ENCODE results near the gene ATP2B2.
A peak's percentile ranks its signal among the peaks of the same experiment; 100 is the strongest.
"Not testable (repeated sequence)": the region's sequence is repeated elsewhere in the genome, so short reads cannot be mapped to it uniquely, and the experiment has no call there.

Gene ATP2B2

DNA sequence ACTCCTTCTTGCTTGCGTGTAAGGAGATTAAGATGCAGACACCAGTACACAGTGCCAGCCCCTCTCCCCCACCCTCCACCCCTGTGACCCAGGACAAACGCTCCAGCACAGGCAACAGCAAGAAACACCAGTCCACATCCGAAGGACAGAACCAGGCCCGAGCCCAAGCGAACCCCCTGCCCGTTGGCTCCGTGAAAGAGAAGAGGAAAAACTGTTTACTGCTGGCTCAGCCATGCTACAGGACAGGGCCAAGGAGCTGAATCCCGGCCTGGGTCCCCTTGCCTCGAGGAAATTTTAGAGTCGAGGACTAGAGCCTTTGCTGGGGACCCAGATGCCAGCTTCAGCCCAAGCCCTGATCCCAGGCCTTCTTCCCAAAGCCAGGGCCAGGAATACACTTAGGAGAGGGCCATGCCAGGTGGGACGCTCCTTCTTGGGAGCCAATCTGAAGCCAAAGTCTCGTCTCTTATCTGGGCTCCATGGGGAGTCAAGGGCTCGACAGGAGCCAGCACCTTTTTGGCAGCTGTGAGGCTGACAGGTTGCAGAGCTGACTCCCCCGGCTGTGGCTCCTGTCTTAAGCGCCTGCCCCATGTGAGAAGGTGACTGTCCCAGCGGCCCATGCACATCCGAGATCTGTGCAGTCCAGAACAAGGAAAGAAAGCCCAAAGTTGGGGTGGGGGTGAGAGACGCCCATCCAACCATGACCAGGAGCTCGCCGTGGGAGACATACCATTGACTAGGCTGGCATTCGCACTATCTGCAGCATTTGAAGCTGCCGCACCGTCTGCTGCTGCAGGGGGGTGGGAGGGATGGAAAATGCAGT, 120.6 kb downstream of the ATP2B2 start:
- no peak for DNase-seq (ENCODE audit: low read depth in 3 of 3)

DNA sequence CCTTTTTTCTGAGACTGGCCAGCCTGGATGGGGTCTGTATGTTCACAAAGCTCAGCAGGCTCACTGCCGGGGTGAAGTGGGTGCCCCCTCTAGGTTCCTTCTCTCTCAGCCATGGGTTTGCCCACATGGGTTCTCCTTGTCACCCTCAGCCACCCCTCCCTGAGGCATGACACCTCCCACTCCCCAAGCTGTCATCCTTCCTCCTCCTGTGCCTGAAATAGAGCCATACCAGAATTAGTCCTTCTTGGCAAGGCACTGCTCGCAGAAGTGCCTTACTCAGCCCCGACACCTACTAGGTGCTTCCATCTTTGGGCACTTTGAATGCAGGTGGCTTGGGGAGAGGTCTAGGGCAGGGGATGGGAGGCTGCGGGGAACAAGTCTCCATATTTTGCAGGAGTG, 121.5 kb downstream of the ATP2B2 start:
- DNase-seq (ENCODE audit: low read depth in 3 of 3) = no peak

- DNase-seq (ENCODE audit: low read depth in 3 of 3) = no peak
These were observed 122.2 kb downstream of the ATP2B2 start for GRCh38 chr3:10382892-10383849.

GRCh38 chr3:10382445-10382844, 122.9 kb downstream of the ATP2B2 start:
- not testable (repeated sequence) for DNase-seq (ENCODE audit: low read depth in 3 of 3)

- DNase-seq (ENCODE audit: low read depth in 3 of 3) = no peak
These were observed 124.0 kb downstream of the ATP2B2 start for GRCh38 chr3:10381336-10381735.

GRCh38 chr3:10380906-10381305, 124.5 kb downstream of the ATP2B2 start:
- DNase-seq (ENCODE audit: low read depth in 3 of 3) = no peak

DNA sequence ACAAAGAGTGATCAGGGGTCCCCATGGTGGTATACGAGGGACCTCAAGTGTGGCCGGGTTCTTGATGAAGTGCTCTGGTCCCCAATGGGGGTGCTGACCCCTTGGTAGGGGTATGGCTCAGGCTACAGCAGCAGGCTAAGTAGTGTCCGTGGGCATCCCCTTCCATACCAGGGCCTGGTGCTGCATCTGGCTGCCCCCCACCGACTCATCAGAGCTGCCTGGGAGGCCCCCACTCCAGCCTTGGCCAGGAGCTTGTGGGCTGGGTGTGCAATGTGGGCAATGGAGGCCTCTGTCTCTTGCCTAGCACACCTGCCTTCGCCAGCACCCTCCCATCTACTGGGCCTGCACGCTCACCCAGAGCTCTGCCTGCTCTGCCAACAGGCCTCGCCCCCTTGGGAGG, 125.4 kb downstream of the ATP2B2 start:
- no peak for DNase-seq (ENCODE audit: low read depth in 3 of 3)

GRCh38 chr3:10379161-10379560, 126.2 kb downstream of the ATP2B2 start:
- DNase-seq (ENCODE audit: low read depth in 3 of 3) = no peak

- DNase-seq (ENCODE audit: low read depth in 3 of 3) = no peak
These were observed 126.6 kb downstream of the ATP2B2 start for GRCh38 chr3:10378742-10379141.

DNA sequence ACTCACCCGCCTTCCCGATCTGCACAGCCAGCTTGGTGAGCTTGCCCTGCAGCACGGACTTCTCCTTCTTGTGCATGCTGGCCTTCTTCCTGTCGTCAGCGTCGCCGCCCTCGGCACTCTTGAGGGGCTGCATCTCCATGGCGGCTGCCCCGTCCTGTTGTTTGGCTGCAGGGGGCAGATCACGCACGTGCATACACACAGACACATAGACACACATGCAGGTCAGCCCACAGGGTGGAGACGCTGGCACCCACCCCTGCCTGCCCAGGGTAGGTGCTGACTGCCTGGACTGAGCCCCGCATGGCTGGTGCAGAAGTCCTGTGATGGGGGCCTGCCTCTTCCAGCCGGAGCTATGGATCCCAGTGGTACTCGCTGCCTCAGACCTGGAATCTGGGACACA, 127.1 kb downstream of the ATP2B2 start:
- no peak for DNase-seq (ENCODE audit: low read depth in 3 of 3)

- DNase-seq (ENCODE audit: low read depth in 3 of 3) = no peak
These were observed 128.1 kb downstream of the ATP2B2 start for GRCh38 chr3:10377148-10377725.

DNA sequence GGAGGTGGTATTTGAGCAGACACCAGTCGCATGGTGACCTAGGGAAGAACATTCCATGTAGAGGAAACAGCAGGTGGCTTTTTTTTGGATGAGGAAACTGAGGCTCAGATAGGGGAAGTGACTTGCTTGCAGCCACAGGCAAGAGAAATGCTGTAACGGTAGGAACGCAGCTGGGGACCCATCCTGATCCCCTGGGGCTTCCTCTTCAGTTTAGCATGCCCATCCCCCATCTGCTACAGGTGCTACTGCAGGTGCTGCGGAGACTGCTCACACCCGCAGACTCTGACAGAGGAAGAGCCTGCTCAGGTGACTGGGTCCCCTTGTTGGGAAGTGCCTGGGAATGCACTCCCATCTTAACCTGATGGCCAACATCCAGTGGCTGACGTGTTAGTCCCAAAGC, 129.0 kb downstream of the ATP2B2 start:
- DNase-seq (ENCODE audit: low read depth in 3 of 3) = no peak

GRCh38 chr3:10375296-10376053, 129.9 kb downstream of the ATP2B2 start:
- DNase-seq (ENCODE audit: low read depth in 3 of 3) = no peak

GRCh38 chr3:10374311-10374710, 131.1 kb downstream of the ATP2B2 start:
- no peak for DNase-seq (ENCODE audit: low read depth in 3 of 3)

DNA sequence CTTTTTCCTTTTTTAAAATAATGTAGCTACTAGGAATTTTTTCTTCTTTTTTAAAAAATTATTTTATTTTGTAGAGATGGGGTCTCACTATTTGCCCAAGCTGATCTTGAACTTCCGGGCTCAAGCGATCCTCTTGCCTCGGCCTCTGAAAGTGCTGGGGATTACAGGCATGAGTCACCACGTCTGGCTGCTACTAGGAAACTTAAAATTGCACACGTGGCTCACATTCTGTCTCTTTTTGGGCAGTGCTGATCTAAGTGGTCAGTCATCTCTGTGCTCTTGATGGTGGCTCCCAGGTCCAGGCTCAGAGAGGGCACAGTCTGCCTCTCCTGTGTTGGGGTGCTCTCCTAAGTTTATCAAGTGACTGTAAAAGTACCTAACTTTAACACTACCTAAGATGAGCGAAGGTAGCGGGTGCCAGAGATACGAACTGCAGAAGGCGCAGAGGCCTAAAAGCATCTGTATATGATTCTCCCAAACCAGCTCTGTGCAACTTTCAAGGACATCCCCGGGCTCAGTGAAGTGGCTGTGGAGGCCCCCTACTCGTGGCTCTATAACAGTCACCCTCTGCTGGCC, 131.6 kb downstream of the ATP2B2 start:
- DNase-seq (ENCODE audit: low read depth in 3 of 3) = no peak

DNA sequence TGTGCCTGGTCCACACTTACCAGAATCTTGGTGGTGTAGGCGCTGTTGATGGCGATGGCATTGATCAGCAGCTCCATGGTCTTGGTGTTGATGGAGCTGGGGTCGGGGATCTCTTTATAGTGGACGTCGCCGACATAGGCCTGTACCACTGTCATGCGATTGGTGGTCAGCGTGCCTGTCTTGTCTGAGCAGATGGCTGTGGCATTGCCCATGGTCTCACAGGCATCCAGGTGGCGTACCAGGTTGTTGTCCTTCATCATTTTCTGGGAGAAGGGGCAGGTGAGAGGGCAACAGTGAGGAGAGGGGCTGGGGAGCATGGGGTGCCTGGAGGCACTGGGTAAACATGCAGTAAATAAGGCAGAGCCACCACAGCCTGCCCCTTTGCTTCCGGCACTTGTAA, 133.6 kb downstream of the ATP2B2 start:
- no peak for DNase-seq (ENCODE audit: low read depth in 3 of 3)

GRCh38 chr3:10371167-10371566, 134.2 kb downstream of the ATP2B2 start:
- no peak for DNase-seq (ENCODE audit: low read depth in 3 of 3)

DNA sequence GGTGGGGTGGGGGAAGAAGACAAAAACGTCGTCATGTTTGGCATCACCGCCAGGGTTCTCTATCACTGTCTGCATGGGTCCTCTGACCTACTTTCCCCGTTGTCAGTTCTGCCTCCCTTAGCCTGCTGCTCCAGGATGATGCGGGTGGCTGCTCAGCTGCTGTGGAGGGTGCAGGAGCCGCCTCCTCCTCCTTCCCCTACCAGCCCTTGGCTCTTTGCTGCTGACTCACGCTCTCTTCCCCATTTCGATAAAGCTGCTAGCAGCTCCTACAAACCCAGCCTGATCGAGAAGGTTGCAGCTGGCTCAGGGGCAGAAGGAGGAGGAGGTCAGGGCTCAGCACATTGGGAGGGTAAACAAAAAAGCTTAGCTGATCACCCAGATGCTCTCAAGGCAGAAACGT, 135.0 kb downstream of the ATP2B2 start:
- DNase-seq (ENCODE audit: low read depth in 3 of 3) = peak in 1 of 3 experiments; percentile 13

DNA sequence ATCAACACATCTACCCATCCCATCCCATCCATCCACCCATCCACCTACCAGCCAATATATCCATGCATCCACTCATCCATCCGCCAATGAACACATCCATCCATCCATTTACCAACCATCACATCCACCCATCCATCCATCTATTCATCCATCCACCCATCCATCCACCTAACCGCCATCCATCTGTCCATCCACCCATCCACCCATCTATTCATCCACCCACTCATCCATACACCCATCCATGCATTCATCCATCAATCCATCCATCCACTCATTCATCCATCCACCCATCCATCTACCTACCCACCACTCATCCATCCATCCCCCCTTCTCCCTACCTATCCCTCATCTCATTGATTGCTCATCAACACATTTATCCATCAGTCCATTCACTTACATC, 136.9 kb downstream of the ATP2B2 start:
- no peak for DNase-seq (ENCODE audit: low read depth in 3 of 3)

DNA sequence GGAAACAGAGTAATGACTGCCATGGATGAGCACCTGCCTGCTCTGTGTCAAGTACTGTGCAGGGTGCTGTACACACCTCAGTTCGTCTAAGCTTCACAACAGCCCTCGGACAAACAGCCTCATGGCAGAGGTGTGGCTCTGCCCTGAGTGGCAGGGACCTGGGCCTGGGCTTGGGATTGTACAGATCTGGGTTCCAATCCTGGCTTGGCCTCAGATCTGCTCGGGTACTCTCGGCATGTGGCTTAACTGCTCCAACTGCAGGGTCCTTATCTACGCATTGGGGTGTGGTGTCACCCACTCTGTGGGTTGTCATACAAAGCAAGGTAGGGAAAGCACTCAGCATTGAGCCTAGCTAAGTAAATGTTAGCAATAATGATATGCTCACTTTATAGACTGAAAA, 137.9 kb downstream of the ATP2B2 start:
- no peak for DNase-seq (ENCODE audit: low read depth in 3 of 3)

- DNase-seq (ENCODE audit: low read depth in 3 of 3) = peak; percentile 9 to 63 (median 37)
These were observed 138.7 kb downstream of the ATP2B2 start for GRCh38 chr3:10366651-10367101.
